GM15510 (cell line): Measurements from ENCODE around the gene CCT6A.

Experiments
- POLR2A ChIP-seq: IDR thresholded peaks from 3 replicates; pipeline ENCODE4 v1.6.1; 2011; ENCODE audit warnings: borderline replicate concordance; ENCODE audit not compliant: insufficient read length; ENCODE audit errors: extremely low read depth

CCT6A gene

DNA sequence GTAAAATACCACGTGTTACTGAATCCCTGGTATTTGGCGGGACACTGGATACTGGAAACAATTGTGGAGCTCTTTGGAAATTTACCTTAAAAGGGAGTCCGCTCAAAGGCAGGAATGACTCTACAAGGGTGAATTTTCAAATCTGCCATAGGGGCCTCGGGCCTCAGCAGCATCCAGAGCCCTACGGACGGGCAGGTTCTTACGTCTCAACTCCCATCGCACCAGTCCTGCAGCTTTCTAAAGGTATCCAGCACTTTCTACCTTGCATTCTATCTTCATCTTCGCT is 569 bp upstream of the CCT6A start:
- no peak for TF ChIP-seq POLR2A

DNA sequence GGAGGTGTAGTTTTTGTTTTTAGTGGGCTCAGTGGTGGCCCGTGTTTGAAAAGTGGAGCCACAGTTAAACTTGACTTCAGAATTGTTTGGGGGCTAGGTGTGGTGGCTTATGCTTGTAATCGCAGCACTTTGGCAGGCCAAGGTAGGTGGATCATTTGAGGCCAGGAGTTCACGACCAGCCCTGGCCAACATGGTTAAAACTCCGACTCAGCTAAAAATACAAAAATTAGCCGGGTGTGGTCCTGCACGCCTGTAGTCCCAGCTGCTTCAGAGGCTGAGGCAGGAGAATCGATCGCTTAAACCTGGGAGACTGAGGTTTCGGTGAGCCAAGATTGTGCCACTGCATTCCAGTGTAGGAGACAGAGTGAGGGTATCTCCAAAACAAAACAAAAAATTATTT is 1.8 kb downstream of the CCT6A start:
- no peak for TF ChIP-seq POLR2A

DNA sequence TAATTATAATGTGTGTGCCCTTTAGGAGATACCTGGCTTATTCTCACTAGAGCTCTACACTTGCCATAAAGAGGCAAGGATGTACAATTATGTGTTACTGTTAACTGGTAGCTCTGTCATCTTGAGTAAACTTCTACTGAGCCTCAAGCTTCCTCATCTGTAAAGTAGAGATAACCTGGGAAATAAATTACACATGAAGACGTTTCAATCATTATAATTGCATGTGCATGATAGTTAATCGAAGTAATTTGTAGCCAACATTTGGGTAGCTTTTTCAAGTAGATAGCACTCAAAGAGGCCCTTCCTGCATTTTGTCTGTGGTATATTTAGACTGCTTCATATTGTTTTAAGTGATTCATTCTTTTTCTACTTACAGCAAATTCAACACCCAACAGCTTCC is 2.4 kb downstream of the CCT6A start:
- TF ChIP-seq POLR2A = no peak

DNA sequence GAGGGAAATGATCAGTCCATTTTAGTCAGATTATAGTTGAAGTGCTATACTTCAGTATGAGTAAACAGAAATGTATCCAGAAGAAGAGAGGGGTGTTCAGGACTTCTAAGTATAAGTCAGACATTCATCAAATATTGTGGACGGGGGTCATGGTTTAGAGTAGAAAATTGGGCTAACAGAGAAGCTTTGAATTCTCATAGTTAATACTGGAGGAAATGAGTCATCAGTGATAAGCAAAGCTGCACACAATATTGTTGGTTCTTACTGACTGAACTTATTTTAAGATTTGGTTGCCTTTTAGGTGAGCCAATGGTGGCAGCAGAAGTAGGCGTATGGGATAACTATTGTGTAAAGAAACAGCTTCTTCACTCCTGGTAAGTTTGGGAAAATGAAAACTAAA is 10.8 kb downstream of the CCT6A start:
- TF ChIP-seq POLR2A = no peak

DNA sequence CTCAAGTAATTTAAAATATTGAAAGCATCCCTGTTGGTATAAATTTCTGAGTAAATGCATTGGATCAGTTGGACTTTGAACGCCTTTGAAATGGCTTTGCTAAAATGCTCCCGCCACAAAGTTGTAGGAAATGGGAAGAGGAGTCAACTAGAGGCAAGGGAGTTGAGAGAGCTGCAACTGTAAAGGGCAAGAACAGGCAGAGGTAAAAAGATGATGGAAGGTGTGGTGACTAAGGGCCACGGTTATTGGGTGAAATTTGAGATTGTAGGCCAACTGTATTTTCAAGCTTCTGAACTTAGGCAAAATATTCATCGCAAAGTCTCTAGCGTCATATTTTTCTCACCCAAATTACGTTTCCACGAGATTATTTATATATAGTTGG is 11.9 kb downstream of the CCT6A start:
- no peak for TF ChIP-seq POLR2A

DNA sequence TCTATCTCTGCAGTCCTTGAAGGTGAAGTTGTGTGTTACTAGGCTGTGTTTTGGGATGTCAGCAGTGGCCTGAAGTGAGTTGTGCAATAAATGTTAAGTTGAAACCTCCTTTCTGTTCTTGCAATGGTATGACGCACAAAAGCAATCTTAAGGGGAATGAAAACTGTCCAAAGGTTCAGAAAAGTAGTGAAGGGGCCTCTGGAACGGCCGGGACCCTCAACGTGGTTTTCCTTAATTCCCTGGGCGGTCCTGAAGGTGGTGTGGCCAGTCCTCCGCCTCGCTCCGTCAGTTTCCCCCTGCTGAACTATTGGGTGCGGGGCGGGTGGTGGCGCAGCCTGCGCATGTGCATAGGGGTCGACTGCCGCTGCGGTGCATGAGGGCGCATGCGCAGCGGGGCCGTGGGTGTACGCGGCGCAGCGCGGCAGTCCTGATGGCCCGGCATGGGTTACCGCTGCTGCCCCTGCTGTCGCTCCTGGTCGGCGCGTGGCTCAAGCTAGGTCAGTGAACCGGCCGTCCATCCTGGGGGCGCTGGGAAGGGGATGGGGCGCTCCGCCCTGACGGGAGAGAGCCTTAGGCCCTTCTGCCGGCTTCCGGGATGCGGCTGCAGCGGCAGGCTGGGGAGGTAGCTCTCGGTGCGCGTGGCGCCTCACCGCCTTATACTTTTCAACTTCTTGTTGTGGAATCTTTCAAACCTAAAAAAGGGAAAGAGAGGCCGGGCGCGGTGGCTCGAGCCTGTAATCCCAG is 12.5 kb downstream of the CCT6A start, which contains the start of gene SUMF2:
Gene SUMF2 (plus strand): TSS at position 405 of the 744 bp plus-strand sequence. CDS start 26 bp downstream, at position 431.
- peak; percentile 98 for TF ChIP-seq POLR2A

DNA sequence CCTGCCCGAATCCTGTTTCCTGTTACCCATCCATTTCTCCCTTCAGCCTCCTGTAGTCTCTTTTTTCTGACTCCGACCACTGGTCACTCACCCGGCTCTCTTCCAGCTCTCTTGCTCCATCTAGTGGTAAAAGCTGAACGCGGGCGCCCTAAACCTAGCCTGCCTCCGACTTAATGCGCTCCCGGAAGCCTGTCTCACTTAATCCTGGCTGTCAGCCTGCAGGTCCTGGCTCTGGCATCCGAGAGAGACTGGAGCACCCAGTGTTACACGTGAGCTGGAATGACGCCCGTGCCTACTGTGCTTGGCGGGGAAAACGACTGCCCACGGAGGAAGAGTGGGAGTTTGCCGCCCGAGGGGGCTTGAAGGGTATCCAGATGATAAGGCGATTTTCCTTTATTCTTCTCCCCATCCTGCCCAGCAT is 22.8 kb downstream of the CCT6A start:
- TF ChIP-seq POLR2A = no peak

DNA sequence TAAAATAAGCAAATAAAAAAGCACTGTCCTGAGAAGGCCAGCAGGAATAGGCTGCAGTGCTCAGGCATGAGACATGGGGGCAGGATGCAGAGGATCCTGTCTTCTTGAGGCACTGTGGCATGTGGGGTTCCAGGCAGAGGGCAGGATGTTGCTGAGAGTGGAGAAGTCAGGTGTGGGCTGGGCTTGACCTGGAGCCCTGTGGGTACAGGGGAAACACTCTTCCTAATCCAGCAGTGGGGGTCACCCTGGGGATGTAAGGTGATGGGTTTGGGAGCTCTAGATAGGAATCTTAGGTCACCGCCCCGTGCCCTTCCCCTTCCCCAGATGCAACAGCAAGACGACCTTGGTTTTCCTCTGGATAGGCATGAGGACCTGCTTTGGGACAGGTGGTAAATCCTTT is 26.1 kb downstream of the CCT6A start:
- TF ChIP-seq POLR2A = no peak

DNA sequence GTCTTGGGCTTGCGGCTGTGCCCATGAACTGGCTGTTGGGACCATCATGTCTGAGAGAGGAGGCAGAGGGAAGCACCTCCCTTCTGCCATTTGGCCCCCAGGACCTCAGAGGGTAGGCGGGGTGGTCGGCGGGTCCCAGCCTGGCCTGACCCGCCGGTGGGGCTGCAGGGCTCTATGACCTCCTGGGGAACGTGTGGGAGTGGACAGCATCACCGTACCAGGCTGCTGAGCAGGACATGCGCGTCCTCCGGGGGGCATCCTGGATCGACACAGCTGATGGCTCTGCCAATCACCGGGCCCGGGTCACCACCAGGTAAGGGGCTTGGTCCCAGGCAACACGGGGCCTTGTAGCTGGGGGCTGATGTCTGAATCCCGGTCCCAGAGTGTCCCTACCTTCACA is 26.6 kb downstream of the CCT6A start:
- TF ChIP-seq POLR2A = no peak

DNA sequence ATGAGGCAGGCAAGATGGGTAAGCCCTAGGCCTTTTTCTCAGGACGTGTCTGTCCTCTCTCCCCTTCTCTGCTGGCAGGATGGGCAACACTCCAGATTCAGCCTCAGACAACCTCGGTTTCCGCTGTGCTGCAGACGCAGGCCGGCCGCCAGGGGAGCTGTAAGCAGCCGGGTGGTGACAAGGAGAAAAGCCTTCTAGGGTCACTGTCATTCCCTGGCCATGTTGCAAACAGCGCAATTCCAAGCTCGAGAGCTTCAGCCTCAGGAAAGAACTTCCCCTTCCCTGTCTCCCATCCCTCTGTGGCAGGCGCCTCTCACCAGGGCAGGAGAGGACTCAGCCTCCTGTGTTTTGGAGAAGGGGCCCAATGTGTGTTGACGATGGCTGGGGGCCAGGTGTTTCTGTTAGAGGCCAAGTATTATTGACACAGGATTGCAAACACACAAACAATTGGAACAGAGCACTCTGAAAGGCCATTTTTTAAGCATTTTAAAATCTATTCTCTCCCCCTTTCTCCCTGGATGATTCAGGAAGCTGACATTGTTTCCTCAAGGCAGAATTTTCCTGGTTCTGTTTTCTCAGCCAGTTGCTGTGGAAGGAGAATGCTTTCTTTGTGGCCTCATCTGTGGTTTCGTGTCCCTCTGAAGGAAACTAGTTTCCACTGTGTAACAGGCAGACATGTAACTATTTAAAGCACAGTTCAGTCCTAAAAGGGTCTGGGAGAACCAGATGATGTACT is 28.1 kb downstream of the CCT6A start:
- TF ChIP-seq POLR2A = no peak

DNA sequence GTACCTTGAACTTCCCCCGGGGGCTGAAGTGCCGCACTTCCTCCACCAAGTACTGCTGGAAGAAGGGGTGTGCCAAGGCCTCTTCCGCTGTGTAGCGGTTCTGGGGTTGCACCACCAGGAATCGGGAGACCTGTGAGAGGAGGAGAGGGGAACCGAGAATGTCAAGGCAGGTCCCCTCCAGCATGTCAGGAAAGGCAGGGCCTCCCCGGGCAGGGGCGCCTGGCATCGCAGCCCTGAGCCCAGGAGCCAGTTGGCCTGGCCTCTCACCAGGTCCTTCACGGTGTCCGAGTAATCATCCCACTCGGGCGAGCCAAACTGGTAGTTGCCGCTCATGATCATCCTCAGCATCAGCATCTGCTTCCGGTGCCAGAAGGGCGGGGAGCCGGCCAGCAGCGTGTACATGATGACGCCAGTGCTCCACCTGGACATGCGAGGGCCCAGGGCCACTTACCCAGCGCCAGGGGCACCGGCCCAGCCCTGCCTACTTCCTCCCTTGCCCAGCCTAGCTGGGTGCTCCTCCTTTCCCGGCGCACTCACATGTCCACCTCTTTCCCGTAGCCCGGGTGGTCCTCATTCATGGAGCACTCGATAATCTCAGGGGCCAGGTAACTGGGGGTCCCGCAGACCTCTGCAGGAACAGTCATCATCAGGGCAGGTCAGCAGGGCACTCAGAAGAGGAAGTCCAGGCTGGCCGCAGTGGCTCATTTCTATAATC is 30.2 kb downstream of the CCT6A start:
- TF ChIP-seq POLR2A = no peak

DNA sequence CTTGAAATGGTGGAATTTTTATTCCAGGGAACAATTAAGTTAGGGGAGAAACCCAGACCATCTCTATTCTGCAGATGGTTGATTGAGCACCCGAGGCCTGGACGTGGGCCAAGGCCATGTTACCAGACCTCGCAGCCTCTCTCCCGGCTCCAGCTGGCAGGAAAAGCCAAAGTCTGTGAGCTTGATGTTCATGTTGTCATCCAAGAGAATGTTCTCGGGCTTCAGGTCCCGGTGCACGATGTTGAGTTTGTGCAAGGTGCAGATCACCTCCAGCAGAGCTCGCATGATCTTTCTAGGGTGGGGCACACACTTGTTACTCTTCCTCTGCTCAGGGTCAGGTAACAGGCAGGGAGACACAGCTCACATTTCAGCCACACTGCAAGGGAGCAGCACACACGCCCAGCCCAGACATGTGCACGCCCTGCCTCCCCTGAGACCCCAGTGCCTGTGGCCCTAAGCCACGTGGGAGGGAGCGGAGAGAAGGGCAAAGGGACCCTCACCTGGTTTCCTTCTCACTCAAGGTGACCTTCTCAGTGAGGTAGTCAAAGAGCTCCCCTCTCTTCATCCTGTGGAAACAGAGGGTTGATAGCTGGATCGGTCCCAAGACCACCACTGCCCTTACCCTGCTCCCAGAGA is 31.7 kb downstream of the CCT6A start:
- TF ChIP-seq POLR2A = no peak

DNA sequence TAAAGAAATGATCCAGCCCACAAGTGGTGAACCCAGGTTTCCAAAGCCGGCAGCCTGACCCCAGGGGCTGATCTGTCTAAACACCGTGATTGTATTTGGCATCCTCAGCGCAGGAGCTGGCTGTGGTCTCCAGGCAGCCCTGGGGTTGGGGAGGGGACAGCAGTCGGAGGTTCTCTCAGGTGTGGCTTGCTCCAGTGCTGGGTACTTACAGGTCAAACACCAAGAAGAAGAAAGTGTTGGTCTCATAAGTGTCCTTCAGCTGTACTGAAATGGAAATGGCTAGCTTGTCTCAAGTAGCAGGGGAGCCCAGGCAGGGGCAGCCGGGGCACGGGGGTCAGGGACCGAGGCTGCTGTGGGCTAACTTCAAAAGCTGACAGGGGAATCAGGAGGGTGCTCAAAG is 35.2 kb downstream of the CCT6A start:
- no peak for TF ChIP-seq POLR2A

DNA sequence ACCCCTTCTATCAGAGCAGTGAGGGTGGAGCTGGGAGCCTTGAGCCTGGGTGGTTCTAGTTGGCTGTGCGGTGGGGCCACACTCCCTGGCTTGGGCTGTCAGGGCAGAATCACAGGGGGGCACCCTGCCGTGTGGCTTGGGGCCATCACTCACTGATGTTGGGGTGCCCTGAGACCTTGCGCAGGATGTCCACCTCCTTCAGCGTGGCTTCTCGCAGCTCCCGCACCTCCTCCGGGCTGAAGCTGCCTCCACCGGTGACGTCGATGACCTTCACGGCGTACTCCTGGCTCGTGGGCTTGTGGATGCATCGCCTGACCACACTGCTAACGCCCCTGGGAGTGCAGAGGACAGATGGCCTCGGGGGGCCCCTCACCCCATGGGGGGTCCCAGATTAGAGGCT is 35.9 kb downstream of the CCT6A start:
- no peak for TF ChIP-seq POLR2A

DNA sequence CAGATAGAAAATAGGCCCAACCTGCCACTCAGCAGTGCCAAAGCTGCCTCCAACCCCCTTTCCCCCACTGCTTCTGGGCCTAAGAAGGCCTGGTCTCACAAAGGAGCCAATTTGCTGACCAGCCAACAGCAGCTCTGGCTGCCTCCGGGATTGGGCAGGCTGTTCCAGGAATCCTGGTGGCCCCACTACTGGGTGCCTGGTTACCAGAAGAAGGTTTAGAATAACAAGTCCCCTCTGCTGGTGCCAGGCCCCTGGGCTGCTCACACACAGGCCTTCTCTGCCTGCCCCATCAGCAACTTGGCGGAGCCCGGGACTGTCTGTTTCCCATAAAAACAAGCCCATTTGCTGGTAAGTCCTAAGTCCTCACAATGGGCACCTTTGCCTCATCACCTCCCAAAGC is 40.0 kb downstream of the CCT6A start:
- no peak for TF ChIP-seq POLR2A
